RWPE1 (cell line): ENCODE results near the gene DOCK6.

ENCODE experiments used
- CTCF ChIA-PET: fragments of 350-600 bp; sonication (Branson Sonifier 250); formaldehyde crosslinking; extraction: SDS; loops from one replicate; lab custom pipeline; 2021; lab: Yijun Ruan, JAX
- POLR2A ChIA-PET: fragments of 400-600 bp; formaldehyde crosslinking; extraction: SDS; loops from one replicate; lab custom pipeline; 2020; ENCODE audit warnings: antibody characterized with exemption; ENCODE audit not compliant: low non-redundant PET; lab: Yijun Ruan, JAX
- DNase-seq: peaks from one replicate; pipeline ENCODE4 v3.0.0; 2012; ENCODE audit warnings: low spot score
- H3K27ac ChIP-seq: fragments of 450-650 bp; 2 replicates; pipeline ENCODE4 v1.5.1; 2017
- TF ChIP-seq, protein P1 (sequence below): fragments of 450-650 bp; conservative IDR thresholded peaks from 2 replicates; pipeline ENCODE4 v1.5.1; 2017; ENCODE audit warnings: low read depth, mild to moderate bottlenecking

Gene DOCK6

GRCh38 chr19:11196406-11197287, 65.7 kb downstream of the DOCK6 start:
- peak; percentile 62 for DNase-seq
- TF ChIP-seq, protein P1, sequence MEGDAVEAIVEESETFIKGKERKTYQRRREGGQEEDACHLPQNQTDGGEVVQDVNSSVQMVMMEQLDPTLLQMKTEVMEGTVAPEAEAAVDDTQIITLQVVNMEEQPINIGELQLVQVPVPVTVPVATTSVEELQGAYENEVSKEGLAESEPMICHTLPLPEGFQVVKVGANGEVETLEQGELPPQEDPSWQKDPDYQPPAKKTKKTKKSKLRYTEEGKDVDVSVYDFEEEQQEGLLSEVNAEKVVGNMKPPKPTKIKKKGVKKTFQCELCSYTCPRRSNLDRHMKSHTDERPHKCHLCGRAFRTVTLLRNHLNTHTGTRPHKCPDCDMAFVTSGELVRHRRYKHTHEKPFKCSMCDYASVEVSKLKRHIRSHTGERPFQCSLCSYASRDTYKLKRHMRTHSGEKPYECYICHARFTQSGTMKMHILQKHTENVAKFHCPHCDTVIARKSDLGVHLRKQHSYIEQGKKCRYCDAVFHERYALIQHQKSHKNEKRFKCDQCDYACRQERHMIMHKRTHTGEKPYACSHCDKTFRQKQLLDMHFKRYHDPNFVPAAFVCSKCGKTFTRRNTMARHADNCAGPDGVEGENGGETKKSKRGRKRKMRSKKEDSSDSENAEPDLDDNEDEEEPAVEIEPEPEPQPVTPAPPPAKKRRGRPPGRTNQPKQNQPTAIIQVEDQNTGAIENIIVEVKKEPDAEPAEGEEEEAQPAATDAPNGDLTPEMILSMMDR, result no peak
- ChIA-PET POLR2A (interaction anchor here (1.2 kb wide), 1 partner anchor 28 kb away, joined by 3 read pairs; no protein-coding TSS in a partner anchor), CTCF (no interaction called here)
- H3K27ac ChIP-seq, result peak overlapping the region; percentile 84

GRCh38 chr19:11195681-11196080, 66.6 kb downstream of the DOCK6 start:
- ChIA-PET POLR2A (no interaction called here), CTCF (interaction anchor here (0.8 kb wide), 1 partner anchor 31 kb away, joined by 3 read pairs; no protein-coding TSS in a partner anchor)

GRCh38 chr19:11194656-11195558, 67.4 kb downstream of the DOCK6 start:
- ChIA-PET POLR2A (no interaction called here), CTCF (interaction anchor here (0.8 kb wide), 1 partner anchor 30 kb away, joined by 3 read pairs; no protein-coding TSS in a partner anchor)
- no peak for DNase-seq
- peak overlapping the region; percentile 84 for H3K27ac ChIP-seq
- TF ChIP-seq, protein P1, result no peak

More at GRCh38 chr19:11195681-11196080, 66.6 kb downstream of the DOCK6 start:
- DNase-seq, result no peak
- TF ChIP-seq, protein P1, result no peak
- peak overlapping the region; percentile 84 for H3K27ac ChIP-seq

- CTCF ChIA-PET, result no interaction called here
- TF ChIP-seq, protein P1, result no peak
- no peak for DNase-seq
- POLR2A ChIA-PET, result no interaction called here
- peak overlapping the region; percentile 84 for H3K27ac ChIP-seq
Observed at GRCh38 chr19:11194173-11194572, 68.2 kb downstream of the DOCK6 start.

- TF ChIP-seq, protein P1, result no peak
- CTCF ChIA-PET, result no interaction called here
- no peak for DNase-seq
- POLR2A ChIA-PET, result no interaction called here
- peak overlapping the region; percentile 84 for H3K27ac ChIP-seq
Observed at GRCh38 chr19:11192957-11193939, 69.1 kb downstream of the DOCK6 start.
